ENCODE data around the gene GALNT12. TPM values are rescaled to one million over a fixed set of nuclear protein-coding genes. Genes with fewer than 3 reads are reported as not detected.
A peak's percentile ranks its signal among the peaks of the same experiment; 100 is the strongest.

The GALNT12 gene
- total RNA-seq, 4 donors from 2014 or later = 18.9 to 58.6 (median 36.5) TPM

- Histone ChIP-seq H3K36me3 (no peaks in the 10 kb centered on the region), H3K27me3 (no peaks in the 10 kb centered on the region), H3K27ac (no peak overlapping the region), H3K4me1 (peaks cover 0 to 28% of the 10 kb centered on the region in 2 donors), H3K9me3 (no peaks in the 10 kb centered on the region), H3K4me3 (replicated peaks in 1 of 3) (no peak overlapping the region)
- no peak for TF ChIP-seq POLR2A (IDR thresholded peaks at IDR 0.05)
- TF ChIP-seq CTCF (IDR thresholded peaks at IDR 0.05) = no peak
- DNase-seq = no peak
- intact Hi-C loops (cut with DNase I) = no loop called here
- WGBS, 2 donors = 22 to 48% methylated on average over 3 of the region's 3 CpGs
These were observed 62.4 kb downstream of the GALNT12 start for GRCh38 chr9:98869866-98870265.

- TF ChIP-seq CTCF (IDR thresholded peaks at IDR 0.05) (no peak), POLR2A (IDR thresholded peaks at IDR 0.05) (no peak)
- Histone ChIP-seq H3K36me3 (no peaks in the 10 kb centered on the region), H3K4me1 (peaks cover 0 to 28% of the 10 kb centered on the region in 2 donors), H3K9me3 (no peaks in the 10 kb centered on the region), H3K4me3 (replicated peaks in 1 of 3) (no peak overlapping the region), H3K27ac (no peak overlapping the region), H3K27me3 (no peaks in the 10 kb centered on the region)
- WGBS, 2 donors = 83 to 89% methylated on average over 5 of the region's 5 CpGs
- DNase-seq = no peak
- intact Hi-C loops (cut with DNase I) = no loop called here
These were observed 63.5 kb downstream of the GALNT12 start for GRCh38 chr9:98870782-98871557.

GRCh38 chr9:98871558-98872065, 64.1 kb downstream of the GALNT12 start:
- Histone ChIP-seq H3K36me3 (no peaks in the 10 kb centered on the region), H3K27ac (no peak overlapping the region), H3K9me3 (no peaks in the 10 kb centered on the region), H3K4me1 (peaks cover 0 to 26% of the 10 kb centered on the region in 2 donors), H3K4me3 (replicated peaks in 1 of 3) (no peak overlapping the region), H3K27me3 (no peaks in the 10 kb centered on the region)
- WGBS, 2 donors = 86 to 94% methylated on average over 9 of the region's 9 CpGs
- intact Hi-C loops (cut with DNase I) = no loop called here
- no peak for TF ChIP-seq CTCF (IDR thresholded peaks at IDR 0.05)
- TF ChIP-seq POLR2A (IDR thresholded peaks at IDR 0.05) = no peak
- no peak for DNase-seq

- 89 to 92% methylated on average over 2 of the region's 2 CpGs for WGBS, 2 donors
- Histone ChIP-seq H3K4me1 (peaks cover 0 to 12% of the 10 kb centered on the region in 2 donors), H3K27ac (no peak overlapping the region), H3K9me3 (no peaks in the 10 kb centered on the region), H3K27me3 (no peaks in the 10 kb centered on the region), H3K4me3 (replicated peaks in 1 of 3) (no peak overlapping the region), H3K36me3 (no peaks in the 10 kb centered on the region)
- no peak for DNase-seq
- TF ChIP-seq CTCF (IDR thresholded peaks at IDR 0.05) (no peak), POLR2A (IDR thresholded peaks at IDR 0.05) (no peak)
- intact Hi-C loops (cut with DNase I) = no loop called here
These were observed 66.1 kb downstream of the GALNT12 start for GRCh38 chr9:98873526-98873925.

GRCh38 chr9:98873951-98874371, 66.5 kb downstream of the GALNT12 start:
- WGBS, 2 donors = 31 to 62% methylated on average over 3 of the region's 3 CpGs
- TF ChIP-seq POLR2A (IDR thresholded peaks at IDR 0.05) (no peak), CTCF (IDR thresholded peaks at IDR 0.05) (no peak)
- no peak overlapping the region for H3K27ac ChIP-seq
- H3K36me3 ChIP-seq = no peaks in the 10 kb centered on the region
- no peaks in the 10 kb centered on the region for H3K9me3 ChIP-seq
- DNase-seq = peak; percentile 43 to 65
- peaks cover 0 to 12% of the 10 kb centered on the region in 2 donors for H3K4me1 ChIP-seq
- H3K27me3 ChIP-seq = no peaks in the 10 kb centered on the region
- intact Hi-C loops (cut with DNase I) = no loop called here
- no peak overlapping the region for H3K4me3 ChIP-seq (replicated peaks in 1 of 3)

All from thyroid gland (tissue), 4 donors.